ENCODE results near the gene SELPLG.

The SELPLG gene

GRCh38 chr12:108618079-108618952 lies 15.4 kb downstream of the SELPLG start:
- DNase-seq = peak; percentile 72

- peak; percentile 58 for DNase-seq
These were observed 16.5 kb downstream of the SELPLG start for GRCh38 chr12:108616941-108617858.

GRCh38 chr12:108616359-108616758 lies 17.3 kb downstream of the SELPLG start:
- DNase-seq = no peak

- no peak for DNase-seq
These were observed 17.8 kb downstream of the SELPLG start for GRCh38 chr12:108615918-108616317.

GRCh38 chr12:108614639-108615038 lies 19.1 kb downstream of the SELPLG start:
- DNase-seq = no peak

- no peak for DNase-seq
These were observed 19.7 kb downstream of the SELPLG start for GRCh38 chr12:108614041-108614440.

- DNase-seq = no peak
These were observed 20.1 kb downstream of the SELPLG start for GRCh38 chr12:108613548-108613947.

- no peak for DNase-seq
These were observed 20.9 kb downstream of the SELPLG start for GRCh38 chr12:108612788-108613282.

- DNase-seq = peak; percentile 37
These were observed 21.7 kb downstream of the SELPLG start for GRCh38 chr12:108611884-108612415.

GRCh38 chr12:108610856-108611605 lies 22.7 kb downstream of the SELPLG start:
- no peak for DNase-seq

GRCh38 chr12:108610336-108610815 lies 23.3 kb downstream of the SELPLG start:
- DNase-seq = no peak

- no peak for DNase-seq
These were observed 24.0 kb downstream of the SELPLG start for GRCh38 chr12:108609537-108610335.

- no peak for DNase-seq
These were observed 25.1 kb downstream of the SELPLG start for GRCh38 chr12:108608616-108609015.

GRCh38 chr12:108607981-108608600 lies 25.6 kb downstream of the SELPLG start:
- DNase-seq = no peak

GRCh38 chr12:108606492-108606891 lies 27.2 kb downstream of the SELPLG start:
- DNase-seq = no peak

GRCh38 chr12:108605690-108606406 lies 27.8 kb downstream of the SELPLG start:
- no peak for DNase-seq

GRCh38 chr12:108605000-108605689 lies 28.5 kb downstream of the SELPLG start:
- DNase-seq = no peak

- DNase-seq = no peak
These were observed 29.3 kb downstream of the SELPLG start for GRCh38 chr12:108604208-108604941.

GRCh38 chr12:108603743-108604142 lies 30.0 kb downstream of the SELPLG start:
- no peak for DNase-seq

Data from effector CD8-positive, alpha-beta T cell (primary cell).